Panc1 (cell line): Measurements from ENCODE around the gene FKBP4. TPM values are rescaled to one million over a fixed set of nuclear protein-coding genes. Genes with fewer than 3 reads are reported as not detected.

Experiments used
- ATAC-seq: fragments of 200-7000 bp; cut with Tn5 transposase; 2 replicates; pipeline ENCODE4 v1.9.1; 2020; ENCODE audit warnings: mild to moderate bottlenecking, moderate library complexity
- BruUV-seq: library from RNA; stranded (reverse); fragments of 400-500 nt; replicated peaks from 2 replicates; lab custom pipeline; 2021; lab: Mats Ljungman, UMichigan
- CTCF ChIA-PET: fragments of 300-600 bp; sonication (Branson Sonifier 250); formaldehyde crosslinking; loops from one replicate; lab custom pipeline; 2022; ENCODE audit warnings: antibody characterized with exemption; lab: Charles Lee
- POLR2A ChIA-PET: fragments of 300-600 bp; sonication (Branson Sonifier 250); formaldehyde crosslinking; loops from one replicate; lab custom pipeline; 2022; ENCODE audit warnings: antibody characterized with exemption; lab: Charles Lee
- DNase-seq: peaks from one replicate; pipeline ENCODE4 v3.0.0-alpha.2; 2010; ENCODE audit warnings: low read depth, low spot score
- H3K27ac ChIP-seq: 2 replicates; pipeline ENCODE4 v1.5.1; 2011; ENCODE audit warnings: mild to moderate bottlenecking, low read length, inconsistent platforms
- H3K27me3 ChIP-seq: fragments of 200-500 bp; sonication (Bioruptor generic); 2 replicates; pipeline ENCODE4 v1.6.0; 2014; ENCODE audit warnings: low read length, inconsistent platforms; ENCODE audit not compliant: control insufficient read depth, insufficient read depth
- H3K36me3 ChIP-seq: fragments of 200-500 bp; sonication (Bioruptor generic); 2 replicates; pipeline ENCODE4 v1.5.1; 2014; ENCODE audit warnings: inconsistent platforms, mild to moderate bottlenecking, low read length, moderate library complexity; ENCODE audit not compliant: control insufficient read depth, insufficient read depth
- H3K4me1 ChIP-seq: 2 replicates; pipeline ENCODE4 v1.5.1; 2011; ENCODE audit warnings: inconsistent platforms, mild to moderate bottlenecking, low read length, moderate library complexity; ENCODE audit not compliant: control insufficient read depth, insufficient read depth
- H3K4me3 ChIP-seq, 2 experiments: 2 replicates each; pipeline ENCODE4 v1.5.1; 2011 to 2012; ENCODE audit warnings: low read depth in 2 of 2, low read length in 2 of 2, mild to moderate bottlenecking in 2 of 2, inconsistent platforms in 1 of 2, moderate library complexity in 1 of 2
- H3K9me3 ChIP-seq: fragments of 200-500 bp; sonication (Bioruptor generic); 2 replicates; pipeline ENCODE4 v1.5.1; 2014; ENCODE audit warnings: low read depth, mild to moderate bottlenecking, inconsistent platforms, low read length, moderate library complexity; ENCODE audit not compliant: control insufficient read depth, insufficient read depth
- CTCF ChIP-seq: fragments of 450-650 bp; IDR thresholded peaks from 2 replicates; pipeline ENCODE4 v1.5.1; 2017; ENCODE audit warnings: mild to moderate bottlenecking
- POLR2AphosphoS5 ChIP-seq: IDR thresholded peaks from 2 replicates; pipeline ENCODE4 v1.6.1; 2012; ENCODE audit warnings: mild to moderate bottlenecking, low read depth, low read length, moderate library complexity
- REST ChIP-seq, 2 experiments: IDR thresholded peaks; 2 replicates each; pipeline ENCODE4 v1.6.1; 2011 to 2012; ENCODE audit warnings: low read depth in 2 of 2, control low read depth in 1 of 2, low read length in 1 of 2, mild to moderate bottlenecking in 1 of 2, moderate library complexity in 1 of 2; ENCODE audit not compliant: insufficient read depth in 1 of 2
- SIN3A ChIP-seq: IDR thresholded peaks from 2 replicates; pipeline ENCODE4 v1.6.1; 2012; ENCODE audit warnings: low read depth, mild to moderate bottlenecking, low read length, moderate library complexity, borderline replicate concordance; ENCODE audit not compliant: insufficient read depth
- TCF7L2 ChIP-seq: IDR thresholded peaks from 2 replicates; pipeline ENCODE4 v1.6.1; 2011; ENCODE audit warnings: mild to moderate bottlenecking, low read depth, low read length, inconsistent platforms
- in situ Hi-C: cut with HindIII; loops from 2 replicates; pipeline ENCODE4 v1.10.0; 2016; ENCODE audit warnings: low sequenced_read_pairs, low pct_unique_long_range_greater_than_20kb
- intact Hi-C: fragments of 100-400 bp; cut with micrococcal nuclease; formaldehyde crosslinking; loops from one replicate; pipeline ENCODE4 v1.10.0; 2022; ENCODE audit not compliant: unreplicated experiment
- total RNA-seq: library from RNA; stranded (reverse); gene quantifications from one replicate; pipeline ENCODE4 v1.2.1, GENCODE V29; 2021; ENCODE audit not compliant: unreplicated experiment

Gene FKBP4
- total RNA-seq, 1 experiment from 2014 or later, result 64.9 TPM

- peaks cover 2% of the 10 kb centered on the region; the same call in 1 of the 2 replicates for H3K36me3 ChIP-seq
- H3K27me3 ChIP-seq, result no peaks in the 10 kb centered on the region
- intact Hi-C loops (no loop called here), in situ Hi-C loops (no loop called here)
- H3K9me3 ChIP-seq, result no peaks in the 10 kb centered on the region
- no peak for DNase-seq
- peak overlapping the region; percentile 55 to 74 for H3K4me3 ChIP-seq
- peaks cover 6% of the 10 kb centered on the region; the same call in 1 of the 2 replicates for H3K4me1 ChIP-seq
- BruUV-seq, result no TSS peak
- ChIA-PET POLR2A (no interaction called here), CTCF (interaction anchor here (0.8 kb wide), 1 partner anchor 74 kb away, joined by 5 read pairs; no protein-coding TSS in a partner anchor)
- peak overlapping the region; percentile 78 for H3K27ac ChIP-seq
- peak; percentile 53; the same call in 1 of the 2 replicates for ATAC-seq
- TF ChIP-seq CTCF (peak; percentile 76), SIN3A (no peak)
Measured at GRCh38 chr12:2813214-2814185, 18.7 kb downstream of the FKBP4 start.

- ATAC-seq (no peak), DNase-seq (no peak)
- no peak overlapping the region for H3K4me3 ChIP-seq
- 0 out of 2 replicates have a peak, but pooled peaks cover 2% of the 10 kb centered on the region for H3K36me3 ChIP-seq
- POLR2A ChIA-PET, result no interaction called here
- no peaks in the 10 kb centered on the region for H3K27me3 ChIP-seq
- no peaks in the 10 kb centered on the region for H3K4me1 ChIP-seq
- intact Hi-C loops, result no loop called here
- H3K27ac ChIP-seq, result no peak overlapping the region
- in situ Hi-C loops, result no loop called here
- TSS peak; percentile 66 for BruUV-seq
- H3K9me3 ChIP-seq, result no peaks in the 10 kb centered on the region
- no peak for TF ChIP-seq REST (IDR thresholded peaks at IDR 0.05; ENCODE audit: insufficient read depth in 1 of 2, low read depth in 2 of 2, low read length in 1 of 2)
- no peak for TF ChIP-seq CTCF
- TF ChIP-seq SIN3A, result no peak
- no peak for TF ChIP-seq TCF7L2
- TF ChIP-seq POLR2AphosphoS5, result no peak
- CTCF ChIA-PET, result no interaction called here
Measured at GRCh38 chr12:2819810-2820209, 25.0 kb downstream of the FKBP4 start.
